T-helper 22 cell (primary cell): Measurements from ENCODE around the gene RIPK4.

ENCODE experiments used
- DNase-seq: peaks from one replicate; pipeline ENCODE4 v3.0.0-alpha.2; 2020; ENCODE audit warnings: low read depth

RIPK4 gene

DNA sequence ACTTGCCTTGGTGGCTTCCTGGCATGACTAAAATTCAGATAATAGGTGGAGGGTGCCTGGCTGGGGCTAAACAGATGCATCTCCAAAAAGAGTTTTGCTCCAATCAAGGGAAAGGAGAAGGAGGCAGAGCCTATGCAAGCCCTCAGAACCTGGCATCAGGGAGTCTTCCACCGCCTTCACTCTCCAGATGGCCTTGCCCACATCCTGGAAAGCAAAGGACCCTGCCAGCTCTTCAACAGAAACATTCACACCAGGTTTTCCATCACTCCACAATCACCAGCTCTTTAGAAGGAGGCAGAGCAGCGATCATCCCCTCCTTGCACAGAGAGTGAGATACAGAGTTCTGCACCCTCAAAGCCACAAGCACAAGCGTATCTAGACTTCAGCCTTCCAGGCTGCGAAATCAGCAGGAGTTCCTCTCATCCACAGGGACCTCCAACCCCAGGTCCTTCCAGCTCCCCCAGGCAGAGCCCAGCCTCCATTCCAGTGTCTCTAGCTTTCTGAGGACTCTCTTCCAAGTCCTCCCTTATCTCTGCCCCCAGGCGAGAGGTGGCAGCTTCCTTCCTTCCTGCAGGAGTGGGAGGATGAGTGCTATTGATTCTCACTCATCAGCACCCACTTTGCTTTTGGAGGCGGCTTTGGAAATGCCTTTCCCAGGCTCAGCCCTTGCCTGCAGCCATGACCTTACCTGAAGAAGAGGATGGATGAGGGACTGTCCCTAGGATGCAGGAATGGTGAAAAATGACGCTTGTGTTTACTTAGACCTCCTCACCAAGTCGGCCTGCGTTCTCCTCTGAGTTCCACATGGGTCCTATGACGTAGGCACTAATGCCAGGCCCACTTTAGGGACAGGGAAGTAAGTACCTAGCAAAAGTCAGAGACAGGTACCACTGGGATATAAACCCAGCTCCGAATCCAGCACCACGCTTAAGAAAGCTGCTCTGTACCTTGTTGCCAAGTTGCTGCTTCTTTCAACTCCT is 75.4 kb downstream of the RIPK4 start:
- no peak for DNase-seq
